ENCODE data around the gene SCIN. TPM values are rescaled to one million over a fixed set of nuclear protein-coding genes. Genes with fewer than 3 reads are reported as not detected.

Gene SCIN
- polyA plus RNA-seq, 1 donor (not counting 4 experiments of a cell fraction or from before 2014, with no cell fraction given) = not detected

- Histone ChIP-seq H3K27me3 (ENCODE audit: control insufficient read depth, extremely low read depth, insufficient read depth, low read length) (no peaks in the 10 kb centered on the region), H3K79me2 (ENCODE audit: control insufficient read depth, insufficient read depth, low read length) (peaks cover 40% of the 10 kb centered on the region), H3K36me3 (ENCODE audit: control insufficient read depth in 2 of 2, extremely low read depth in 1 of 2, insufficient read depth in 2 of 2, low read length in 2 of 2) (no peaks in the 10 kb centered on the region), H3K4me1 (ENCODE audit: control insufficient read depth, extremely low read depth, insufficient read depth, low read length) (peaks cover 17% of the 10 kb centered on the region), H3K27ac (ENCODE audit: control insufficient read depth, insufficient read depth, low read length) (no peak overlapping the region), H3K9ac (ENCODE audit: control insufficient read depth, extremely low read depth, insufficient read depth, low read length) (no peak overlapping the region), H3K4me2 (ENCODE audit: control insufficient read depth, extremely low read depth, insufficient read depth, low read depth, low read length) (no peak overlapping the region), H3K9me1 (ENCODE audit: control insufficient read depth, extremely low read depth, insufficient read depth, low read length) (no peaks in the 10 kb centered on the region), H3K4me3 (ENCODE audit: control insufficient read depth in 2 of 3, extremely low read depth in 1 of 3, insufficient read depth in 2 of 3, low read depth in 1 of 3, low read length in 3 of 3) (no peak overlapping the region), H2AFZ (ENCODE audit: control insufficient read depth, low read length) (no peak overlapping the region), H4K20me1 (ENCODE audit: control insufficient read depth, extremely low read depth, insufficient read depth, low read length) (no peaks in the 10 kb centered on the region), H3K9me3 (ENCODE audit: control insufficient read depth, low read depth, low read length) (no peaks in the 10 kb centered on the region)
- no peak for FAIRE-seq
- TF ChIP-seq CTCF (optimal IDR thresholded peaks at IDR 0.05 in 1 of 3, IDR thresholded peaks at IDR 0.05 in 1 of 3, conservative IDR thresholded peaks at IDR 0.05 in 1 of 3; ENCODE audit: extremely low read depth in 1 of 3, insufficient read depth in 2 of 3, low read length in 3 of 3) = no peak
- DNase-seq (ENCODE audit: low read depth, low spot score) = no peak
- dilution Hi-C loops (cut with MboI; ENCODE audit: extremely low pct_ligation_motif_present, low sequenced_read_pairs) = loop anchor here (25.0 kb wide), 1 partner anchor 570 kb away; no protein-coding TSS in a partner anchor
Measured at GRCh38 chr7:12692035-12692434, 121.5 kb downstream of the SCIN start.

- Histone ChIP-seq H3K79me2 (ENCODE audit: control insufficient read depth, insufficient read depth, low read length) (peaks cover 38% of the 10 kb centered on the region), H3K9ac (ENCODE audit: control insufficient read depth, extremely low read depth, insufficient read depth, low read length) (no peak overlapping the region), H4K20me1 (ENCODE audit: control insufficient read depth, extremely low read depth, insufficient read depth, low read length) (no peaks in the 10 kb centered on the region), H2AFZ (ENCODE audit: control insufficient read depth, low read length) (no peak overlapping the region), H3K36me3 (ENCODE audit: control insufficient read depth in 2 of 2, extremely low read depth in 1 of 2, insufficient read depth in 2 of 2, low read length in 2 of 2) (no peaks in the 10 kb centered on the region), H3K4me2 (ENCODE audit: control insufficient read depth, extremely low read depth, insufficient read depth, low read depth, low read length) (no peak overlapping the region), H3K27me3 (ENCODE audit: control insufficient read depth, extremely low read depth, insufficient read depth, low read length) (no peaks in the 10 kb centered on the region), H3K9me1 (ENCODE audit: control insufficient read depth, extremely low read depth, insufficient read depth, low read length) (no peaks in the 10 kb centered on the region), H3K9me3 (ENCODE audit: control insufficient read depth, low read depth, low read length) (no peaks in the 10 kb centered on the region), H3K27ac (ENCODE audit: control insufficient read depth, insufficient read depth, low read length) (no peak overlapping the region), H3K4me1 (ENCODE audit: control insufficient read depth, extremely low read depth, insufficient read depth, low read length) (peaks cover 17% of the 10 kb centered on the region), H3K4me3 (ENCODE audit: control insufficient read depth in 2 of 3, extremely low read depth in 1 of 3, insufficient read depth in 2 of 3, low read depth in 1 of 3, low read length in 3 of 3) (no peak overlapping the region)
- dilution Hi-C loops (cut with MboI; ENCODE audit: extremely low pct_ligation_motif_present, low sequenced_read_pairs) = loop anchor here (25.0 kb wide), 1 partner anchor 570 kb away; no protein-coding TSS in a partner anchor
- TF ChIP-seq EZH2 (IDR thresholded peaks at IDR 0.05; ENCODE audit: low read length) = no peak
- TF ChIP-seq CTCF (optimal IDR thresholded peaks at IDR 0.05 in 1 of 3, IDR thresholded peaks at IDR 0.05 in 1 of 3, conservative IDR thresholded peaks at IDR 0.05 in 1 of 3; ENCODE audit: extremely low read depth in 1 of 3, insufficient read depth in 2 of 3, low read length in 3 of 3) = no peak
- DNase-seq (ENCODE audit: low read depth, low spot score) = no peak
- peak; percentile 23 for FAIRE-seq
Measured at GRCh38 chr7:12692479-12693259, 122.1 kb downstream of the SCIN start.
